ENCODE measurements around the gene NMNAT2. TPM values are rescaled to one million over a fixed set of nuclear protein-coding genes. Genes with fewer than 3 reads are reported as not detected.

The NMNAT2 gene
- total and polyA plus RNA-seq, 2 donors (not counting 3 experiments of a cell fraction or from before 2014, with no cell fraction given), result 0.28 to 0.38 TPM

DNA sequence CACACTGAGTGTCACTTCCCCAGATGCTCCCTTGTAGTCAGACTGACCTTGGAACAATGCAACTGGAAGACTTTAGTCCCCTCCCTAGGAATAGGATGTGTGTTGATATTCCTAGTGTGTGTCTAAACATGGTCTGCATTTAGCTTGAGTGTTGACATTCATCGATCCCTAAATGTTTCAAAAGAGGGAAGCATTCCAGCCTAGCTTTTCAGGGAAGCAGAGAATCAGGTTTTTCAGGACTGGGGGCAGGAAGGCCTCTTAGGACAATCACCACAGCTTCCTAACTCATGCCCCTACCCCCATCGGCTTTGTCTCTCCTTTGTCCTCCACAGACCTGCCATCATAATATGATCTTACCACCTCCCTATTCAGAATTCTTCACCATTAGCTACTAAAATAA is 43.4 kb downstream of the NMNAT2 start:
- no peak for FAIRE-seq
- intact Hi-C loops (cut with micrococcal nuclease), result loop anchor here (10.0 kb wide), 1 partner anchor 600 kb away; no protein-coding TSS in a partner anchor

More for the DNA sequence above, 43.4 kb downstream of the NMNAT2 start:
- DNase-seq (ENCODE audit: low read depth, low spot score), result no peak
- CTCF ChIA-PET, result no interaction called here
- BruUV-seq (replicated peaks), result no TSS peak
- POLR2A ChIA-PET, result no interaction called here
- H3K9me1 ChIP-seq (replicated peaks; ENCODE audit: control insufficient read depth, extremely low read depth, insufficient read depth, low read length), result no peaks in the 10 kb centered on the region
- TF ChIP-seq, protein P1, sequence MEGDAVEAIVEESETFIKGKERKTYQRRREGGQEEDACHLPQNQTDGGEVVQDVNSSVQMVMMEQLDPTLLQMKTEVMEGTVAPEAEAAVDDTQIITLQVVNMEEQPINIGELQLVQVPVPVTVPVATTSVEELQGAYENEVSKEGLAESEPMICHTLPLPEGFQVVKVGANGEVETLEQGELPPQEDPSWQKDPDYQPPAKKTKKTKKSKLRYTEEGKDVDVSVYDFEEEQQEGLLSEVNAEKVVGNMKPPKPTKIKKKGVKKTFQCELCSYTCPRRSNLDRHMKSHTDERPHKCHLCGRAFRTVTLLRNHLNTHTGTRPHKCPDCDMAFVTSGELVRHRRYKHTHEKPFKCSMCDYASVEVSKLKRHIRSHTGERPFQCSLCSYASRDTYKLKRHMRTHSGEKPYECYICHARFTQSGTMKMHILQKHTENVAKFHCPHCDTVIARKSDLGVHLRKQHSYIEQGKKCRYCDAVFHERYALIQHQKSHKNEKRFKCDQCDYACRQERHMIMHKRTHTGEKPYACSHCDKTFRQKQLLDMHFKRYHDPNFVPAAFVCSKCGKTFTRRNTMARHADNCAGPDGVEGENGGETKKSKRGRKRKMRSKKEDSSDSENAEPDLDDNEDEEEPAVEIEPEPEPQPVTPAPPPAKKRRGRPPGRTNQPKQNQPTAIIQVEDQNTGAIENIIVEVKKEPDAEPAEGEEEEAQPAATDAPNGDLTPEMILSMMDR (IDR thresholded peaks at IDR 0.05; ENCODE audit: extremely low read depth in 1 of 2, insufficient read depth in 1 of 2, low read depth in 1 of 2, low read length in 2 of 2), result no peak
- no peak for TF ChIP-seq POLR2AphosphoS5 (IDR thresholded peaks at IDR 0.05; ENCODE audit: insufficient read depth, low read depth, low read length)
- no peak for TF ChIP-seq MAX (IDR thresholded peaks at IDR 0.05; ENCODE audit: insufficient read depth, insufficient read length)
- TF ChIP-seq JUN (IDR thresholded peaks at IDR 0.05; ENCODE audit: borderline replicate concordance, insufficient read depth, insufficient read length, low read depth), result no peak
- no peak for TF ChIP-seq MYC (IDR thresholded peaks at IDR 0.05; ENCODE audit: low read depth, low read length)
- TF ChIP-seq POLR2A (IDR thresholded peaks at IDR 0.05; ENCODE audit: low read depth, low read length), result no peak
- no peak for TF ChIP-seq FOS (IDR thresholded peaks at IDR 0.05; ENCODE audit: borderline replicate concordance, insufficient read depth, low read length)
- no peak for TF ChIP-seq GATA2 (IDR thresholded peaks at IDR 0.05; ENCODE audit: insufficient read depth, insufficient read length, low read depth, low read length)
- no peak for TF ChIP-seq EZH2 (IDR thresholded peaks at IDR 0.05; ENCODE audit: borderline replicate concordance, low read depth, low read length, severe bottlenecking)
- H3K79me2 ChIP-seq (ENCODE audit: control insufficient read depth, insufficient read depth, low read length), result no peaks in the 10 kb centered on the region
- peaks cover 0 to 7% of the 10 kb centered on the region in 2 experiments for H3K27me3 ChIP-seq (ENCODE audit: control insufficient read depth in 2 of 2, insufficient read depth in 2 of 2, low read length in 2 of 2)
- H3K36me3 ChIP-seq (ENCODE audit: control insufficient read depth in 2 of 2, extremely low read depth in 1 of 2, insufficient read depth in 2 of 2, low read length in 2 of 2), result no peaks in the 10 kb centered on the region
- H3K27ac ChIP-seq (ENCODE audit: insufficient read depth, low read depth, low read length), result no peak overlapping the region
- no peaks in the 10 kb centered on the region for H4K20me1 ChIP-seq (replicated peaks; ENCODE audit: control insufficient read depth, extremely low read depth, insufficient read depth, low read length)
- no peaks in the 10 kb centered on the region for H3K9me3 ChIP-seq (replicated peaks; ENCODE audit: control insufficient read depth, insufficient read depth, low read length)
- dilution Hi-C loops (cut with MboI; ENCODE audit: extremely low pct_ligation_motif_present, low sequenced_read_pairs), result no loop called here
- no peak overlapping the region for H3K4me3 ChIP-seq (replicated peaks in 1 of 3; ENCODE audit: insufficient read depth in 1 of 3, low read depth in 1 of 3, low read length in 3 of 3)
- H3K4me2 ChIP-seq (ENCODE audit: insufficient read depth, low read length), result no peak overlapping the region
- H2AFZ ChIP-seq (ENCODE audit: low read depth, low read length), result no peak overlapping the region
- H3K4me1 ChIP-seq (ENCODE audit: control insufficient read depth, extremely low read depth, insufficient read depth, low read length), result no peaks in the 10 kb centered on the region
- no peak overlapping the region for H3K9ac ChIP-seq (replicated peaks; ENCODE audit: extremely low read depth, insufficient read depth, low read length)
